NCI-H1105 treated with DMSO at 0.1 percent for 48 hours (cell line): ENCODE data around the gene MYO16.
"Not testable (repeated sequence)": the region's sequence is repeated elsewhere in the genome, so short reads cannot be mapped to it uniquely, and the experiment has no call there.

ENCODE experiments used
- DNase-seq: peaks from one replicate; lab custom pipeline; 2025; lab: John Stamatoyannopoulos, UW

The MYO16 gene

DNA sequence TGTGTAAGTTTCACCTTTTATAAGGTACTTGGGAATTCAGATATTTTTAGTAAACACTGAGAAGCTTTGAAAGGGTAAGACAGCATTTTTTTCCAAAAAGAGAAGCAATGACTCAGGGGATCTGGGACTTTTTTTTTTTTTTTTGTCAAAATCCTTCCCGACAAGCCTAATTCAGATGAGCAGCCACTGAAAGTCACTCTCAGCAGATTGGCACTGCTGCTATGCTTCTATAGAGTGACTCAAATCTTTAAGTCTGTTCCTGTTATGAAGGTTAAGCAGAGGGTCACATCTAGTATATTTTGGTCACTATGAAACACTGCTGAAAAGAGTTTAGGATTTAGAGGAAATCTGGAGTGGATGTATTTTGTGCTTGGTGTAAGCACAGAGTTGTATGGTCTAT is 571.1 kb downstream of the MYO16 start:
- DNase-seq, result no peak

GRCh38 chr13:109203587-109203986 is 574.2 kb downstream of the MYO16 start:
- DNase-seq, result no peak

GRCh38 chr13:109204252-109204651 is 574.8 kb downstream of the MYO16 start:
- DNase-seq, result no peak

- no peak for DNase-seq
Observed at GRCh38 chr13:109204657-109205056, 575.2 kb downstream of the MYO16 start.

GRCh38 chr13:109205315-109205714 is 575.9 kb downstream of the MYO16 start:
- DNase-seq, result no peak

DNA sequence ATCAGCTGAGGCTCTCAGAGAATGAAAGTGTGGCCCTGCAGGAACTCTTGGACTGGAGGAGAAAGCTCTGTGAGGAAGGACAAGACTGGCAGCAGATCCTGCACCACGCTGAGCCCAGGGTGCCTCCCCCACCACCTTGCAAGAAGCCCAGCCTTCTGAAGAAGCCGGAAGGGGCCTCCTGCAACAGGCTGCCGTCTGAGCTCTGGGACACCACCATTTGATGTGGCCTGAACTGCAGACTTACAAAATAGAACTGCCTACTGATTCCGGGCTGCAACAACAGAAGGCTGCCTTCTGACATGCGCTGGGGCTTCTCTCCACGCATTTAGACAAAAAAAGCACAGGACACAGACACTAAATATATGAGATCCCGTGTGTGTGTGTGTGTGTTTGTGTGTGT is 577.2 kb downstream of the MYO16 start:
- no peak for DNase-seq

- DNase-seq, result no peak
Observed at GRCh38 chr13:109207622-109208021, 578.2 kb downstream of the MYO16 start.

DNA sequence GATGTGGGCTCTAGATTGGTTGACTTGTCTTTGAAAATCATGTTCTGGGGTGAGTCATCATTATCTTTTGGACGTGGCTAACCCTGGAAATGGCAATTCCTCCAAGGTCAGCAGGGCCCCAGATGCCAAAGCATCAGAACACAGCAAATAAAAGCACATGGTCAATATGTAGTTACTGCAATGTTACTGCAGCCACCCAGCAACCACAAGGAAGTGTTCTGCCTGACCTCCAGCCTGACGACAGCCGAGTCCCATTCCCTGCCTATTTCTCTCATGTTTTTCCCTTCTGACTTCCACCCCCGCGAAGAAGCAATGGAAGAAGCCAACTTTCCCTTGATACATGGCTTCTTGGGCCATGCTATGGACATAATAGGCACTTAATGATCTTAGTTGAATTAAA is 579.1 kb downstream of the MYO16 start:
- DNase-seq, result no peak

GRCh38 chr13:109209526-109209925 is 580.1 kb downstream of the MYO16 start:
- no peak for DNase-seq

DNA sequence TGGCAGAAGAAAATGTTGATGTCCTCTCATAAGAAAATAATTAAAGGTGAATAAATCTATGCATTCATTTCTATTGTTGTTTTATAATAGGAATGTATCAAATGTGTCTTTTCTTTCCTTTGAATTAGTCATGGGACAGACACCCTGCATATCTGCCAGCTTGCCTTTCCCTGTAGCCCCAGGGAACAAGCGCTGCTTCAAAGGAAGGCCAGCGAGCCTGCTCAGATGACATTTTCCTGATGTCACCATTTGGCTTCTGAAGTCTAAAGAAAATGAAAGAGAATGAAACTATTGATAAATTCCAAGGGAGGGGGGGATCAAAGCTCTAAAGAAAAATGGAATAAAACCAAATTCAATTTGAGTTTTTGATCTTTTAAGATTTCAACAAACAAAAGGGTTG is 582.2 kb downstream of the MYO16 start:
- no peak for DNase-seq

DNA sequence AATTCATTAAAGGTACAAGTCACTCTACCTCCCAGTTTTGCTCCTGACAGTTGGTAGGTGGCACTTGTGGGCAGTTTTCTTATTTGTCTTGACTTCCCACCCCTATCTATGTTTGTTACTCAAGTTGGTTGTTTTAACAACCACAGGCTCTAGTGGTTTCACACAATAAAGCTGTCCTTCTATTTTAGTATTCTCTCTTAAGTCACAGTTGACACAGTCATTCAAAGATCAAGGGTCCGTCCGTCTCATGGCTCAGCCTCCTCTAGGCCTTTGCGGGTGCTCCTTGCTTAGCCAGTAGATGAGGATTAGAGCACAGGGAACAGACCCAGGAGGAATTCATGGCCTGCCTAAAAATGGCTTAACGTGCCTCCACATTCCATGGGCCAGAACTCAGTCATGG is 583.2 kb downstream of the MYO16 start:
- no peak for DNase-seq

GRCh38 chr13:109213714-109214113 is 584.3 kb downstream of the MYO16 start:
- DNase-seq, result no peak

DNA sequence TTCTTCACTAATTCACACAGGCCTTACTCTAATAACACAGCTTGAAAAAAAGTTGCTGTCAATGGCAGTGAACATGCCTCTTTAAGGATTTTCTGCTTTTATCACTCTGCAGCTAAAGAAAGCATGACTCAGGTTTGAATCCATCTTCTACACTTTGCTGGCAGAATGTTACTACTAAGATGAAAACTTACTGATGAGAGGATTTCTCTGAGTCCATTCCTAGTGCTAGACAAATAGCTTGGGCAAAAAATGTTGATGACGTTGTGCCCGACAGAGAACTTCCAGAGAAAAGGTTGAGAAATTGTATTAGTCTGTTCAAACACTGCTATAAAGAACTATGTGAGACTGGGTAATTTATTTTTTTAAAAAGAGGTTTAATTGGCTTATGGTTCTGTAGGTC is 585.0 kb downstream of the MYO16 start:
- DNase-seq, result no peak

DNA sequence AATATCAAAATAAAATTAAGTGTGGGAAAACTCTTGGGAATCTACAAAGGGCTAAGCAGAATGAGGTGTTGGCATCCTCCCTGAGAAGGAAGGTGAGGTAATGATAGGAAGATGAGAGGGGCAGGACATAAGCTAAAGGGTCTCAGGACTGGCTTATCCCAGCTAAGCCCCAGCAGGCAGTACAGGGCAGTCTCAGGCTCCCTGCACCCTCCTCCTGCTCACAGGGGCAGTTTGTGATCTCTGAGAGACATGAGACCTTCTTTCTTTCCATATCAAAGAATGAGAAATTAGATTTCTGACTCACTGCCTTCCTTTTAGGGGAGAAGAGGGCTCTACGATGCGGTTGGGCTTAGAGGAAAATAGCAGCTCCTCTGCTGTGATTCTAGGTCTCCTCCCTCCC is 586.0 kb downstream of the MYO16 start:
- DNase-seq, result no peak

DNA sequence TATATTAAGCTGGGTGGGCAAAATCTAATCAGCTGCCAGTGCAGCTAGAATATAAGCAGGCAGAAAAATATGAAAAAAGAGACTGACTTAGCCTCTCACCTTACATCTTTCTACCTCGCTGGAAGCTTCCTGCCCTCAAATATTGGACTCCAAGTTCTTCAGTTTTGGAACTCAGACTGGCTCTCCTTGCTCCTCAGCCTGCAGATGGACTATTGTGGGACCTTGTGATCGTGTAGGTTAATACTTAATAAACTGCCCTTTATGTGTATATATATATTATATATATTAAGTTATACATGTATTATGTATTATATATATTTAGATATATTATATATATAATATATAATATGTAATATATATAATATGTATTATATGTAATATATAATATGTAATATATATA is 588.1 kb downstream of the MYO16 start:
- DNase-seq, result not testable (repeated sequence)

GRCh38 chr13:109220631-109221030 is 591.2 kb downstream of the MYO16 start:
- no peak for DNase-seq

- no peak for DNase-seq
Observed at GRCh38 chr13:109224033-109224432, 594.6 kb downstream of the MYO16 start.

DNA sequence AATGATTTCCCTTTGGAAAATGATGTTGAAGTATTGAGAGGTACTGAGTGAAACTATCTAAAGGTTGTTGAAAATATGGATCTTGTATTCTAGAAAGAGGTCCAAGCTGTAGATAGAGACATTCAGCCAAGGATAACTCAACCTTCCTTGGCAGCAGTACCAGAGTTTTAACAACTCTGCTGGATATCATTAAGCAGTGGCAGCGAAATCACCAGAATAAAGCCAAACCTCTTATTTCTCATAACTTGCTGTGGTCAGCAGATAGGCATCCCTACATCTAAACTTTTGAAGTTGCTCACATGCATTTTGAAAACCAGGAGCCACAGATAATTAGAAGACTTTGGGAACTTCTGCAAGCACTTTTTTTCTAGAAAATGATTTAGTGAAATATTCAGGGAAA is 597.2 kb downstream of the MYO16 start:
- no peak for DNase-seq

- DNase-seq, result no peak
Observed at GRCh38 chr13:109227344-109227940, 598.0 kb downstream of the MYO16 start.

DNA sequence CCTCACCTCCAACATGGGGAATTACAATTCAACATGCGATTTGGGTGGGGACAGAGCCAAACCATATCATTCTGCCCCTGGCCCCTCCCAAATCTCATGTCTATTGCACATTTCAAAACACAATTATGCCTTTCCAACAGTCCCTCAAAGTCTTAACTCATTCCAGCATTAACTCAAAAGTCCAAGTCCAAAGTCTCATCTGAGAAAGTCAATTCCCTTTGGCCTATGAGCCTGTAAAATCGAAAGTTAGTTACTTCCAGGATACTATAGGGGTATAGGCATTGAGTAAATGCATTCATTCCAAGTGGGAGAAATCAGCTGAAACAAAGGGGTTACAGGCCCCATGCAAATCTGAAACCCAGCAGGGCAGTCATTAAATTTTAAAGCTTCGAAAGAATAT is 598.8 kb downstream of the MYO16 start:
- DNase-seq, result no peak

DNA sequence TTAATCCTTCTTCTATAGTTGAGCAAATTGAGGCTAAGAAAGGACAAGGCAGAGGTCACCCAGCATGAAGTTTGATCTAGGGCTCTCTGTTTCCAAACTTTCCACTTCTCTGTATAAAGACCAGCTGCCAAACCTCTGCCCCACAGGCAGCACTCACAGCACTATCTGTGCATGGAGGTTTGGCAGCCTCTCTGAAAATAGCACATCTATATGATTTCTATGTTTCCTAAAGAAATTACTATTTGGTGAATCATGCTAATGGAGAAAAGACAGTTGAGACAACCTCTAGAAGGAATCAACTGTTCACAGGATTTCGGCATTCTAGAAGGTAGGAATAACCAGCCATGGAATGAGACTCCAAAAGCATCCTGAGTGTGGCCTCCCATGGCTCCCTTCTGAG is 602.5 kb downstream of the MYO16 start:
- no peak for DNase-seq

DNA sequence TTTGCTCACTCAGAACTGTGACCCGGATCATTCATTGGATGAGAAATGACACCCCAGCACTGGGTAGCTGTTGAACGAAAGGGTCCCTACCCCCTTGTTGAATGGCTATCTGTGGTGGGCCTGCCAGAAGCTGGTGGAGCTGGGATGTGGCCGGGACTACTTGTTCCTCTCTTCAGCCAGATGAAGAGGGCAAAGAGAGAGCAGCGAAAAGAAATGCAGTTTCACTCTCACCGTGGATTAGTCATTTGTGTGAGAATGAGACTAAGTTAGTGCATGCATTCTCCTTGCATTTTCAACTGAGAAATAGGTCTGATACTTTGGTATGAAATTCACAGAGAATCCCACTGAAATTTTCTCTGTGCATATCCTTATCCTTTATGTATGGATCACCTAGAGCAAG is 603.9 kb downstream of the MYO16 start:
- no peak for DNase-seq

GRCh38 chr13:109235901-109236300 is 606.5 kb downstream of the MYO16 start:
- DNase-seq, result peak; percentile 69

DNA sequence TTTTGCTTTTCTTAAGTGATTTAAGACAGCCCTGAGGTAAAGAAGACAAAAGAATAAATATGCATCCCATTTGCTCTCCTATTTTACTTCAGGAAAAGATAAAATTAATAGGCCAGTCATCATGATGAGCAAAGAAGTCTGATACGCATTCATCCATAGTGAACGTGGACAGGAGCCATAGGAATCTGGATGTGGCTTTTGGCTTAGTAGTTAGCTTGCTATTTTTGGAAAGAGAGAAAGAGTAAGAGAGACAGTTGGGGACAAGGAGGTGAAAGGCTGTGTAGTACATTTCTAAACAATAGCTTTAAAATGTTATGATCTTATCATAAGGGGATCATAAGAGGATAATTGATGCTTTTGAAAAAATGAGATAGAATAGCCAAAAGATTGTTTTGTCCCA is 611.7 kb downstream of the MYO16 start:
- DNase-seq, result no peak
